Activated CD8-positive, alpha-beta memory T cell treated with anti-CD3 and anti-CD28 coated beads, Interleukin-2, amount 10 ng/mL, durations not matched to agents 7 days and 5 days (primary cell): ENCODE data around the gene MORC3. TPM values are rescaled to one million over a fixed set of nuclear protein-coding genes. Genes with fewer than 3 reads are reported as not detected.
"Not testable (repeated sequence)": the region's sequence is repeated elsewhere in the genome, so short reads cannot be mapped to it uniquely, and the experiment has no call there.

ENCODE experiments used
- ATAC-seq: fragments of 150-1000 bp; cut with Tn5 transposase; one replicate; pipeline ENCODE4 v1.10.0; 2021; ENCODE audit warnings: moderate library complexity
- CTCF ChIA-PET: fragments of 350-600 bp; sonication (Branson Sonifier 250); formaldehyde crosslinking; loops from one replicate; lab custom pipeline; 2021; ENCODE audit warnings: antibody characterized with exemption; lab: Charles Lee
- DNase-seq: peaks from one replicate; pipeline ENCODE4 v3.0.0-alpha.2; 2020
- H3K27ac Mint-ChIP-seq: one replicate; pipeline ENCODE4 v1.8.0; 2021; ENCODE audit warnings: mild to moderate bottlenecking, mixed read lengths
- H3K27me3 Mint-ChIP-seq: one replicate; pipeline ENCODE4 v1.8.0; 2021; ENCODE audit warnings: mixed read lengths
- H3K36me3 Mint-ChIP-seq: one replicate; pipeline ENCODE4 v1.8.0; 2021; ENCODE audit warnings: mild to moderate bottlenecking, mixed read lengths
- H3K4me1 Mint-ChIP-seq: one replicate; pipeline ENCODE4 v1.8.0; 2021; ENCODE audit warnings: mixed read lengths
- H3K4me3 Mint-ChIP-seq: one replicate; pipeline ENCODE4 v1.8.0; 2021; ENCODE audit warnings: mild to moderate bottlenecking, moderate library complexity, mixed read lengths
- H3K9me3 Mint-ChIP-seq: one replicate; pipeline ENCODE4 v1.8.0; 2022; ENCODE audit warnings: low read depth, mixed read lengths
- total RNA-seq, 2 experiments: library from RNA; stranded (reverse); gene quantifications; one replicate each; pipeline ENCODE4 v1.2.3, GENCODE V29; 2021

MORC3 gene
- total RNA-seq, 2 experiments from 2014 or later: 25.6 to 30.5 TPM

- H3K4me3 Mint-ChIP-seq, H3K27ac Mint-ChIP-seq, ATAC-seq, DNase-seq, H3K9me3 Mint-ChIP-seq, H3K4me1 Mint-ChIP-seq, H3K27me3 Mint-ChIP-seq, CTCF ChIA-PET: not testable (repeated sequence)
- H3K36me3 Mint-ChIP-seq: peaks cover 37% of the 10 kb centered on the region
Observed at GRCh38 chr21:36342581-36342980, 22.6 kb downstream of the MORC3 start.

GRCh38 chr21:36344931-36345330, 24.9 kb downstream of the MORC3 start:
- peaks cover 38% of the 10 kb centered on the region for H3K36me3 Mint-ChIP-seq
- no peak overlapping the region for H3K27ac Mint-ChIP-seq

GRCh38 chr21:36347278-36347961, 27.4 kb downstream of the MORC3 start:
- Mint-ChIP-seq H3K27me3 (no peaks in the 10 kb centered on the region), H3K36me3 (peaks cover 42% of the 10 kb centered on the region), H3K4me1 (no peaks in the 10 kb centered on the region), H3K9me3 (no peaks in the 10 kb centered on the region), H3K4me3 (no peak overlapping the region), H3K27ac (no peak overlapping the region)
- CTCF ChIA-PET: no interaction called here
- ATAC-seq (no peak), DNase-seq (no peak)

More at GRCh38 chr21:36344931-36345330, 24.9 kb downstream of the MORC3 start:
- no peaks in the 10 kb centered on the region for H3K4me1 Mint-ChIP-seq
- CTCF ChIA-PET: no interaction called here
- DNase-seq (no peak), ATAC-seq (no peak)
- no peaks in the 10 kb centered on the region for H3K9me3 Mint-ChIP-seq
- no peak overlapping the region for H3K4me3 Mint-ChIP-seq
- H3K27me3 Mint-ChIP-seq: no peaks in the 10 kb centered on the region

- Mint-ChIP-seq H3K27me3 (no peaks in the 10 kb centered on the region), H3K27ac (no peak overlapping the region), H3K36me3 (peaks cover 45% of the 10 kb centered on the region), H3K9me3 (no peaks in the 10 kb centered on the region), H3K4me1 (no peaks in the 10 kb centered on the region), H3K4me3 (no peak overlapping the region)
- ATAC-seq (no peak), DNase-seq (no peak)
- CTCF ChIA-PET: no interaction called here
Observed at GRCh38 chr21:36347962-36348328, 27.9 kb downstream of the MORC3 start.

- no peak overlapping the region for H3K27ac Mint-ChIP-seq
Observed at GRCh38 chr21:36349315-36349714, 29.3 kb downstream of the MORC3 start.

GRCh38 chr21:36350282-36350910, 30.4 kb downstream of the MORC3 start:
- H3K27ac Mint-ChIP-seq: no peak overlapping the region
- no peaks in the 10 kb centered on the region for H3K9me3 Mint-ChIP-seq
- no peak for DNase-seq
- no peak overlapping the region for H3K4me3 Mint-ChIP-seq
- ATAC-seq: no peak
- H3K27me3 Mint-ChIP-seq: no peaks in the 10 kb centered on the region
- peaks cover 44% of the 10 kb centered on the region for H3K36me3 Mint-ChIP-seq
- CTCF ChIA-PET: no interaction called here
- H3K4me1 Mint-ChIP-seq: no peaks in the 10 kb centered on the region

More at GRCh38 chr21:36349315-36349714, 29.3 kb downstream of the MORC3 start:
- Mint-ChIP-seq H3K4me3 (no peak overlapping the region), H3K27me3 (no peaks in the 10 kb centered on the region), H3K36me3 (peaks cover 44% of the 10 kb centered on the region), H3K9me3 (no peaks in the 10 kb centered on the region), H3K4me1 (no peaks in the 10 kb centered on the region)
- ATAC-seq (no peak), DNase-seq (no peak)
- CTCF ChIA-PET: interaction anchor here (1.6 kb wide), 1 partner anchor 175 kb away, joined by 6 read pairs; no protein-coding TSS in a partner anchor

- no peaks in the 10 kb centered on the region for H3K27me3 Mint-ChIP-seq
- CTCF ChIA-PET: no interaction called here
- no peak for DNase-seq
- H3K4me3 Mint-ChIP-seq: no peak overlapping the region
- H3K9me3 Mint-ChIP-seq: no peaks in the 10 kb centered on the region
- no peak for ATAC-seq
- peaks cover 36% of the 10 kb centered on the region for H3K36me3 Mint-ChIP-seq
- H3K4me1 Mint-ChIP-seq: no peaks in the 10 kb centered on the region
- H3K27ac Mint-ChIP-seq: no peak overlapping the region
Observed at GRCh38 chr21:36354918-36355680, 35.1 kb downstream of the MORC3 start.

- Mint-ChIP-seq H3K4me3 (no peak overlapping the region), H3K27ac (no peak overlapping the region), H3K36me3 (peaks cover 37% of the 10 kb centered on the region), H3K9me3 (no peaks in the 10 kb centered on the region), H3K4me1 (no peaks in the 10 kb centered on the region), H3K27me3 (no peaks in the 10 kb centered on the region)
- CTCF ChIA-PET: interaction anchor here (0.6 kb wide), 1 partner anchor 11 kb away, joined by 4 read pairs; no protein-coding TSS in a partner anchor
- DNase-seq (no peak), ATAC-seq (no peak)
Observed at GRCh38 chr21:36355868-36356267, 35.9 kb downstream of the MORC3 start.

- H3K27me3 Mint-ChIP-seq: no peaks in the 10 kb centered on the region
- H3K27ac Mint-ChIP-seq: no peak overlapping the region
- ATAC-seq: no peak
- no peak for DNase-seq
- H3K4me1 Mint-ChIP-seq: no peaks in the 10 kb centered on the region
- no peaks in the 10 kb centered on the region for H3K9me3 Mint-ChIP-seq
- CTCF ChIA-PET: no interaction called here
- peaks cover 43% of the 10 kb centered on the region for H3K36me3 Mint-ChIP-seq
- H3K4me3 Mint-ChIP-seq: no peak overlapping the region
Observed at GRCh38 chr21:36359185-36359584, 39.2 kb downstream of the MORC3 start.

- Mint-ChIP-seq H3K4me1 (peaks cover 18% of the 10 kb centered on the region), H3K27me3 (no peaks in the 10 kb centered on the region), H3K4me3 (no peak overlapping the region), H3K36me3 (peaks cover 68% of the 10 kb centered on the region), H3K27ac (peak overlapping the region; percentile 44), H3K9me3 (no peaks in the 10 kb centered on the region)
- no peak for DNase-seq
- peak; percentile 27 for ATAC-seq
- CTCF ChIA-PET: interaction anchor here (1.0 to 1.4 kb wide), 3 partner anchors 11 to 16 kb away, joined by 3 to 5 read pairs (median 3); no protein-coding TSS in a partner anchor
Observed at GRCh38 chr21:36369064-36369685, 49.2 kb downstream of the MORC3 start.

- CTCF ChIA-PET: no interaction called here
- Mint-ChIP-seq H3K4me1 (no peaks in the 10 kb centered on the region), H3K27ac (no peak overlapping the region), H3K27me3 (no peaks in the 10 kb centered on the region), H3K36me3 (peaks cover 30% of the 10 kb centered on the region), H3K9me3 (no peaks in the 10 kb centered on the region), H3K4me3 (no peak overlapping the region)
- DNase-seq (no peak), ATAC-seq (no peak)
Observed at GRCh38 chr21:36375994-36376393, 56.0 kb downstream of the MORC3 start.

GRCh38 chr21:36377391-36377842, 57.4 kb downstream of the MORC3 start:
- CTCF ChIA-PET: no interaction called here
- H3K9me3 Mint-ChIP-seq: no peaks in the 10 kb centered on the region

GRCh38 chr21:36379251-36379650, 59.3 kb downstream of the MORC3 start:
- no peak overlapping the region for H3K4me3 Mint-ChIP-seq
- no peak overlapping the region for H3K27ac Mint-ChIP-seq
- H3K9me3 Mint-ChIP-seq: no peaks in the 10 kb centered on the region
- no peaks in the 10 kb centered on the region for H3K4me1 Mint-ChIP-seq
- ATAC-seq (no peak), DNase-seq (no peak)
- no peaks in the 10 kb centered on the region for H3K27me3 Mint-ChIP-seq
- CTCF ChIA-PET: interaction anchor here (0.8 to 0.9 kb wide), 2 partner anchors 12 to 242 kb away, joined by 3 to 4 read pairs; no protein-coding TSS in a partner anchor
- H3K36me3 Mint-ChIP-seq: peaks cover 15% of the 10 kb centered on the region

More at GRCh38 chr21:36377391-36377842, 57.4 kb downstream of the MORC3 start:
- H3K27me3 Mint-ChIP-seq: no peaks in the 10 kb centered on the region
- no peaks in the 10 kb centered on the region for H3K4me1 Mint-ChIP-seq
- no peak overlapping the region for H3K27ac Mint-ChIP-seq
- H3K4me3 Mint-ChIP-seq: no peak overlapping the region
- DNase-seq (no peak), ATAC-seq (no peak)
- H3K36me3 Mint-ChIP-seq: peaks cover 24% of the 10 kb centered on the region
